CD4-positive, alpha-beta T cell treated with Interleukin-2 at 100 ng/mL for 4 hours (primary cell): ENCODE results near the gene GREB1.

ENCODE experiments used
- DNase-seq: peaks from one replicate; pipeline ENCODE4 v3.0.0-alpha.2; 2020; ENCODE audit warnings: low spot score

The GREB1 gene

DNA sequence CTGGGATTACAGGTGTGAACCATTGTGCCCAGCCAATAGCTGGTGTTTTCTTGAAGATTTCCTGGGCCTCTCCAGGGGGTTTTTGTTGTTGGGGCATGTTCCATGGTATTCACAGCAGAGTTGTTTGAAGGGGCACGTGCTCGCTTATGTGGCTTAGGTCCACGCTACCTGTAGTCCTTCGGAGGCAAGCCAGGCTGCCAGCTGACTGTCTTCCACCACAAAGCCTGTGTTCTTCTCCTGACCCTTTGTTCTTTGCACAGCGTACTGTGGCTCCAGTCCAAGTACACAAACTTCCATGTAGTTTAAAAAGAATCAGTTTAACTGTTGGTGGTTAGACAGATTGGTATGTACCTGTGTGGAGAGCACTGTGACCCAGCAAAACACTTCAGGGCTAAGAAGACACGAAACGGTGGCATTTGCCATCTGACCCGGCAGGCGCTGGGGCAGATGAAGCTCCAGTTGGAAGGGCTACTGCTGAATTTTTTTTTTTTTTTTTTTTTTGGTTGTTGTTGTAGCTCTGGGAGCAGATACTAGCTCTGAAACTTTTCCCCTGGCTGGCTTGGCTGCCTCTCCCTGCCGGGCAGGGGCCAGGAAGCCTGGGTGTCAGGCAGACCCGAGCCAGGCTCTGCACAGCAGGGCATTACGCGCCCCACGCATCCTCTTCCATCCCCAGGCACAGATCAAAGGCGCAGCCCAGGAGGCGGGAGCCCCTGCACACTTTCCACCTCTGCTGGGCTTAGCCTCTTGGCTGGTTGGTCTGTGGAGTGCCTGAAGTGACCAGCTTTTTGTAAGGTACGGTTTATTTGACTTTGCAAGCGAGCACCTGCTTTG is 5.7 kb downstream of the GREB1 start:
- no peak for DNase-seq

DNA sequence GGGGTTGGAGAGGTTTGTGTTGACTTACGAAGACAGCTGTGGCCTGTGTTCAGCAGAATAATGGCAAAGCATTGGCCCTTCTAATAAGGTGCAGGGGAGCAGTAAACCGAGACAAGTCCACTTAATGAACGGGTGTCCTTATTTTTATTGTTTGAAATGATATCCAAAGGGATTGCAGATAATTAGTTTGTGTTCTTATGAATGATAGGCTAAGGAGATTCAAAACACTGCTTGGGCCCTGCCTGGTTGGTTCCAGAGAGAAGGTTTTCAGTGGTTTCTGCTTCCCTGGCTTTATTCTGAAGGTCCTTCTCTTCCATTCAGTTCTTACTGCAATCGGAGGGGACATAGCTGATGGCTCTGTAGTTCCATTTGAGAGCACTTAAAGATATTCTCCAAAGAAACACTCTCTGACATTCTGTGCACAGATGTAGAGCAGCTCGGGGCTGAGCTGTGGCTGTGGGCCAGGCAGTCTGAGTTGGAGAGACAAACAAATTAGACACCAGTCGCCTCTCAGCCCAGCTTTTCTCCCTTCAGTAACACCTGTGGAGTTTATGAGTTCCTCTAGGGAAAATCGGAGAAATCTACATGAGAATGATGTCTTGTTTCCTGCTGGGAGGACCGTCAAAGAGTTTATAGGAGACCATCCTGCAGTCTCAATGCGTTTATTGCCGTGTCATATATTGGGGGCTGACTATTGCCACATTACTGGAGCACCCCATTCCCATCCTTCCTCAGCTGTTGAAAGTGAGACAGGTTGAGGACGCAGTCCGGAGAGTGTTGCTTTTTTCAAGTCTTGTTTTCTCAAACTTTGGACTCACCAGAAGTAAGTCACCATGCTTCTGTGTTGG is 6.5 kb downstream of the GREB1 start:
- no peak for DNase-seq

DNA sequence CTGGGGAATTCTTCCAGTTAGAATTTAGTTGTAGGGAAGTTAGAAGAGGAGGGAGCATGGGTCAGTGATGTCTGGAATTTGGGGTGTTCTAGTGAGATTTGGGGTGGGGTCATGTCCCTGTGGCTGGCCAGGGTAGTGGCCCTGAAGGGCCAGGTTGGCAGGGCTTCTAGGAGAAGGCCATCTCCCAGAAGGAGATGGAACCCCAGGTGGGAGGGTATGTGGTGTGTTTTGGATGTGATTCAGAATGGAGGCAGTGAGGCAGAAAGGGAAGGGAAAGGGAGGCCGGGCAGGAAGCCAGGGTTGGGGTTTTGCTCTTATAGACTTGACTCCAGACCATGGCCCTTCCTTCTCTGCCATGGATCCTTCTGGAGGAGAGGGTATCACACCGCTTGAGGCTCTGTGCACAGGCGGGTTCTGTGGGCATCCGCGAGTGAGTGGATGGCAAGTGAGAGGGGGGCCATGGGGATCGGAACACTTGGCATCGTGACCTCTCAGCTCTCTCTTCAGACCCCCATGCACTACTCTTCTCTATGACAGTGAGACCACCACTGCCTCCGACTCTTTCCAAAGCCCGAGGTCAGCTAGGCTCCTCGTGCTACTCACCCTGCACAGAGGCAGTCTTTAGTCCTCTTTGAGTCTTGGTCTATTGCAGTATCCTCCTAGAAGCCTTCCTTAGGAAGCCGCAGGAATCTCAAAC is 7.3 kb downstream of the GREB1 start:
- DNase-seq = no peak

DNA sequence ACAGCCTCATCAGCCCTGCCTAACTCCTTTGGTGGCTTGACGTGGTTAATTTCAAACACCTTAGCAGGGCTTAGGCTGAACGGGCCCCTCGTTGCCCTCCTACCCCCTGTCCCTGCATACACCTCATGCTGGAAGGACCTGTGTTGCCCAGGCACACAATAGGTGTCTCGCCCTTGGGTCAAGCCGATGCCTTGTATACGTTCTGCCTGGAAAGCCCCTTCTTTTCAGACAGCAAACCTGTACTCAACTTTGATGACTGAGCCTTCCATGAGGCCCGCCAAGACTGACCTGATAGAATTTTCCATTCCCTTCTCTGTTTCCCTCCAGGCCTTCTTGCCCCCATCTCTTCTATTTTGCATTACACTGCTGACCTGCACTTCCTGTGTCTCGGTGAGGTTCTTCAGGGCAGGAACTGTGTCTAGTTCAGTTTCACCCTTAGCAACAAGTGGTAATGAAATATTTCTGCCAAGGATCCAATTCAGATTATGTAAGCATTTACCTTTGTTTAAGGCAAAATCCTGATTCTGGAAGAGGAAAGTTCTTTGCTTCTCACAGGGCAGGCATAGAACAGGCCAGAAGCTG is 7.9 kb downstream of the GREB1 start:
- no peak for DNase-seq

DNA sequence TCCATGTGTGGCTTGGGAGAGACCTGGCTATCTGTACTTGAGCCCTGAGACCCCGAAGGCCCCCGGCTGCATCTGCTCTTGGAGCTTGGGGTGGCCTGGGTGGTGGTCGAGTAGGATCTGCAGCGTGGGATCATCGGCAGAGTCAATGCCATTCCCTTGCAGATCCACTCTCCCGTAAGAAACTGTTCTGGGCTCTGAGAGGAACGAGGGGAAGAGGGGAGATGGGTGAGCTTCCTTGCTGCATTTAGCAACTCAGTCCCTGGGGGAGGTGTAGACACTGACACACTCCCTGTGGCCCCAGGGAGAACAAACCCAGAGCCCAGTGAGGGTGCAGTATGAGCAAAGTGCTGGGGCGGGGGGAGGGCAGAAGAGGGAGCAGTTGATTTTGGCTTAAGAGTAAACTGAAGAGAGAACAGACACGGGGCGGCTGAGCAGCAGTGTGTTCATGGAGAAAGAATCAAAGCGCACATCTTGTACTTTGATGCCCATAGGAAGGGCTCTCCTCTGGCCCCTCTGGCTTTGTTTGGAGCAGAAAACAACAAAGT is 8.5 kb downstream of the GREB1 start:
- DNase-seq = no peak

DNA sequence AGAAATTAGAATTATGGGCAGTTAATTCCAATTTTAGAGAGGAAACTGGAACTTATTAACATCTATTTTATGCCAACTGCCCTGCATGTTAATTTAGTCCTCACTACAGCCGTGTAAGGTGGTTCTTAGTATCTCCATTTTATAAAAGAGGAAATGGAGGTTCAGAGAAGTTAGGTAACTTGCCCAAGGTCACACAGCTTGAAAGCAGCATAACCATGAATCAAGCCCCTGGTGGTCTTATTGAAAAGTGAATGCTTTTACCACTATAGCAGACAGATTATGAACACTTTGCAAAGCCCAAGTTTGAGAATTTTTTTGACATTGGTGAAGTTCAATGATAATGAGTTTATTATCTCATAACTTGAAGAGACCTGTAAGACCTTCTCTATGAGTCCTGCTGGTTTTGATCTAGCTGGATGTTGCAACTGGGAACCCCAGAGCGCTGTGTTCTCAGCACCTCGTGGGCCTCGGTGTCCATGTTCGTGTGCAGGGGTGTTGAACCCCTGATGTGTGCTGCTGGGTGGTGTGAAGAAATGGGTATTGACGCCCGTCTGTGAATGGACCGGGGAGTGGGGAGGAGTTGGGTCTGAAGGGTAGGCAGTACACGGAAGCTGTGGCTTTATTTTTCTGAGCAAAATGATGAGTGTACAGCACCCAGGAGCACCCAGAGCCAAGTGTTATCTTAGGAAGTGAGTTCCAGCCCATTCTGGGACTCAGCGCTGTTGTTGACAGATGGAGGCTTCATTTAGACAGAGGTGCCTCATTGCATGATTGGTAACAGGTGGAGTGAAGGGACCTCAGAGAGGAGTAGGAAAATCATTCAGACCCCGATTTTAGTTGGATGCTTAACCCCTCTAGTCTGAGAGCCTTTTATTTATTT is 9.7 kb downstream of the GREB1 start:
- DNase-seq = no peak

DNA sequence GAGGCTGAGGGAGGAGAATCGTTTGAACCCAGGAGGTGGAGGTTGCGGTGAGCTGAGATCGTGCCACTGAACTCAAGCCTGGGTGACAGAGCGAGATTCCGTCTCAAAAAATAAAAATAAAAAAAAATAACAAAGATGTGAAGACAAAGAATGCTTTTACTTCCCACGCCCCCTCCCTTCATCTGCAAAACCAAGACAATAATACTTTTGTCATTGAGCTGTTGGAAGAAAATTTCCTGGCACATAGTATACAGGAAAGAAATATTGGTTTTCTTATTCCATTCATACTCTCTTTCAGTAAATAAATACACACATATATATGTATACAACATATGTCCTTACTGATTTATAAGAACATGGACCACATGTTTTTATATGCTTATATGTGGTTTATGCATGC is 12.2 kb downstream of the GREB1 start:
- no peak for DNase-seq

DNA sequence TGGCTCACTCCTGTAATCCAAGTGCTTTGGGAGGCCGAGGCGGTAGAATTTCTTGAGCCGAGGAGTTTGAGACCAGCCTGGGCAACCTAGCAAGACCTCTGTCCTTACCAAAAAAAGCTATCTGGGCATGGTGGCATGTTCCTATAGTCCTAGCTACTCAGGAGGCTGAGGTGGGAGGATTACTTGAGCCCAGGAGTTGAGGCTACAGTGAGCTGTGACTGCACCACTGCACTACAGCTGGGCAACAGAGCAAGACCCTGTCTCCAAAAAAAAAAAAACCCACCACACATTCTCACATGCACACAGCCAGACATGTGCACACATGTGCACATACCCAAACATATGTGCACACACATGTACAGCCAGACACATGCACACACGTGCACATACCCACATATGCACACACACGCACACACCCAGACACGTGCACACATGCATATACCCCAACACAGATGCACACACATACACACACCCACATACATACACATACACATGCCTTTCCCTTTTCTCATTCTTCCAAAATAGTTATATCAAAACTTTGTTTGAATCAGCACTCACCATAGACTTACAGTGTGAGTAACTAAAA is 14.2 kb downstream of the GREB1 start:
- no peak for DNase-seq

DNA sequence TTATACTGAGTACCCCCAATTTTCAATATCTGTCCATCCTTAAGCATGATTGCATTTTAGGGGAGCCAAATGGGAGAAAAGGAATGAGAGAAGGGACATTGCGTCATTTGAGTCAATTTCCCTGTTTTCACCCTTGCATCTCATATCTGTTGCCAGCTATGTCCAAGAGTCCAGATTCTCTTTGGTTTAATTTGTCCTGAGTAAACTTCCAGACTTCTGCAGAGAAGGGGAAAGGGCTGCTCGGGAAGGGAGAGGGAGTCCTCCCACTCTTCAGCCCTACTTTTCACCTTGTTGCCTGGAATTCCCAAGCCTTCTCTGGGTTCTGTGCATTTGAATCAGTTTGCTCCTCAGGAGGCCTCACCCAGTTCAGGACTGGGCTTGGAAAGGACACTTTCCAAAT is 16.5 kb downstream of the GREB1 start:
- no peak for DNase-seq

DNA sequence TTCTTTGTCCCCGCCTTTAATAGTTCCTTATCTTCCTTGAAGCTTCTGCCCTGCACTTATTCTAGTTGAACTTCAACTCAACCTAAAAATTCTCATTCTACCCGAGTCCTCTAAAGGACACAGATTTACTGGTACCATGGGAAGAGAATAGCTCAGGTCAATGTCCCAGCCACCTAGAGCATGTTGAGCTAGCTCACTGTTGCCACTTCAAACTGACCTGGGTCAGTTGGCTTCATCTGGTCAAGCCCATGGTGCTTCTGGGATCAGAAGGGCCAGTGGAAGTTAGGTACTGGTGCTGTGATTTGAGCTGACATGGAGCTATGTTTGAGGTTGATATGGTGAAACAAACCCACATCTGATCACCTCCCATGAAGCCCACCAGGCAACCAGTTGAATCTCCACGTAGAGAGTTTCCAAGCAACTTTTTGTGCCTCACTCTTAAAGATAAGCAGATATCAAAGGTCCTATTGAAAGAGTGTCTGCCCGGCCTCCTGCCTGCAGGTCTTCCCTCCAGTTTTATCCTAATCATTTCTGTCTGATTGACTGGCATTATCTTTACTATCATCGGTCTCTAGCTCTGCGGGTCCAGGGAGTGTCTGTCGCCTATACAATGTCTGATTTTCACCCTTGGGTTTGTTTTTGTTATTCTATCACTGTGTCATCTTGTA is 17.2 kb downstream of the GREB1 start:
- DNase-seq = no peak

DNA sequence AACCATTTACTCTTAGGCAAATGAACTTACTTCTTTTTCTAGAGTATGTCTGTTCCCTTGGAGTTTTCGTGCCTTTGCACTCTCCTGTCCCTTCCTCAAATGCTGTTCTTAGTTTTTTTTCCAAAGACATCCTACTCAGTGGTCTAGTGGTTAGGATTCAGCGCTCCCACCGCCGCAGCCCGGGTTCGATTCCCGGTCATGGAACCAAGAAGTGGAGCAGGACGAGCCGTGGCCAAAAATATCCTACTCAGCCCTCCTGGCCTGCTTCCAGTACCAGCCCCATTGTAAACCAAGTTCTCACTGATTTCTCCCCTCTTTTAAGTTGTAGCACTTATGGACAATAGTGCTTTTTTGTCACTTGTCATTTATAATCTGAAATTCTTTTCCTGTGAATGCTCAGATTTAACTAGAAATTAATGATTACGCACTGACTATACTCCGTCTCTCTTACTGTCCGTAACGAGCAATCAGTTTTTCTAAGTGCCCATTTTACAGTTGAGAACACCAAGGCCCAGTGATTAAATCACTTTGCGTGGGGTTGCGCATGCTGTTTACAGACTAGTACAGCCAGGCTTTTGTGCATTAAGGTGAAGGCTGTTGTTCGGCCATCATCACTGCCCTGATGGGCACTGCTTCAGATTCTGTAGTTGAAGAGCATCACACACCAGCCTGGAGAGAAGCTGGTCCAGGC is 17.9 kb downstream of the GREB1 start:
- DNase-seq = no peak

DNA sequence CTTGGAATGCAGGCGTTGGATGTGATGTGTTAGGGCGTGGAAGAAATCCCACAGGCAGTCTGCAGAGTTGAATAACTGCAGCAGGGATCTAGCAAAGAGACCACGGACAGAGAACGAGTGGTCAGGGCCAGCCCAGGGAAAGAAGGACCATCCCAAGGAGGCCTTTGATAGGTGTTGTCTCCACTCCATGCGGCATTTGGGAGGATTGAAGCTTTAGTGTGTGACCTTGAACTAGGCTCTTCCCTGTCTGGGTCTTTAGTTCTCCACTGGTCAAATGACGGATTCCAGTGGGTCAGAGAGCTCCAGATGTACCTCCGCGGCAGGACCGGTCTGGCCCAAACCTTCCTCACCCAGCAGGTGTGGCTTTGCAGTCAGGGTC is 18.4 kb downstream of the GREB1 start:
- DNase-seq = no peak

DNA sequence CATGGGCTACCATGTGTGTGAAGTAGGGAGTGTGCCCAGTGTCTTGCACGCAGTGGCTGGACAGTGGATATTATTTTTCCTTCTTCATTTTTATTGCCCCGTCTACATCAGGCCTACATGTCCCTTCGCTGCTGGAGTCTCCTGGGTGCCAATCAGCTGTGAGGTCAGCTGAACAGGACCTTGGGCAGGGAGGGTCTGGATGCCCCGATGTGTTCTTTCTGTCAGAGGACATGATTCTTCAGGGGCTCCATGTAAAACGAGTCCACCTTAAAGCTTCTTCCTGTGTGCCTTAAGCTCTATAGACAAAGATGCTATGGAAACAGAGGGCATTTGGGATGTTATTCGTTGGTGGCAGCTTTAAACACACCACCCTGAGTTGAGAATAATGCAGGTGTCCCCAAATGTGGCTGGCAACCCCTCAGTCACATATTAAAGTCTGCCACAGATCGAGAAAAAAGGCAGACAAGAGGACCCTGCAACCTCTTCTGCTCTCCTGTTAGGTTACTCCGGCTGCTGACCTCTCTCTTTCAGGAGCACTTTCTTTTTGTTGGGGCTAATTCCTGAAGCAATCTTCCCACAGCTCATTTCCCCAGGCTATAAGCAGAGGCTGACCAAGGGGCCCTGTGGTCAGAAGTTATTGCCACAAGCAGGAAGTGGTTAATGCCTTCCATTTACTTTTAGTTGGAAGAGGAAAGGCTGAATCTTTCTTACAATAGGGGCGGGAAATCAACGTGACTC is 20.0 kb downstream of the GREB1 start:
- DNase-seq = no peak

DNA sequence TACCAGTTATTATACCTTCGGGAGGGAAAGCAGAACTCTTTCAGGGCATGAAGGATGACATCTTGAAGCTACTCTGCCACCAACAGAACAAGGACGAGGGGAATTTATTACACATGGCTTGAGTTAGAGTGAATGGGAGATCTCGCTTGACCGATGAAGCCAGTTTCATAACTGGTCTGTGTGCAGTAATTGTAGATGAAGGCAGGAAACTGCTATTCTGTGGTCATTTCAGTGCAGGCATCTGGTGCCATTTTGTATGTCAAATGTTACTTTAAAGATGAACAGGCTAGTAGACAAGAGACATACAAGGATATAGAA is 20.5 kb downstream of the GREB1 start:
- no peak for DNase-seq

DNA sequence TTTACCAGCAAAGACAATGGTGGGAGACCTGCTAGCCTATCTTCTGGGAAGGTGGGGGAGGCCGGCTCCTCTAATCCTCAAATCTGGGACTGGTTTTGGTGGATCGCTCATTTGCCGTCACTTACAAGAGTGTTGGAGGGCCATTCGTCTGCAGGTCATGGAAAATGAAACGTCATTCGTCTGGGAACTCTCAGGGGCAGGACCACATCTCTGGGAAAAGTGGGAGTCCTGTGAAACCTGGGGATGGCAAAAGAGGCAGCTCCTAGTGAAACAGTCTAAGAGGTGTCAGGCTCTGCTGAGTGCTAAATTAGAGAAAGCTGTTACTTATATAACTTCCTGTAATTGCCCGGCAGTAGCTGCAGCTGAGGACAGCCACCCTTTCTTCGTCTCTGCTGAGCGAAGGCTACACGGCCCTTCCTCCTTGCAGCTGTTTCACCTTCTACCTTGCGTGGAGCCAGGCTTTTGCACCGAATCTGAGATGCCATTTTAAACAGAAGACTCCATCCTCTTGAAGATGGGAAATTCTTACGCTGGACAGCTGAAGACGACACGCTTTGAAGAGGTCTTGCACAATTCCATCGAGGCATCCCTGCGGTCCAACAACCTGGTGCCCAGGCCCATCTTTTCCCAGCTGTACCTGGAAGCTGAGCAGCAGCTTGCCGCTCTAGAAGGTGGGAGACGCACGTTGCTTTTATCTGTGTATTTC is 22.4 kb downstream of the GREB1 start:
- DNase-seq = no peak

DNA sequence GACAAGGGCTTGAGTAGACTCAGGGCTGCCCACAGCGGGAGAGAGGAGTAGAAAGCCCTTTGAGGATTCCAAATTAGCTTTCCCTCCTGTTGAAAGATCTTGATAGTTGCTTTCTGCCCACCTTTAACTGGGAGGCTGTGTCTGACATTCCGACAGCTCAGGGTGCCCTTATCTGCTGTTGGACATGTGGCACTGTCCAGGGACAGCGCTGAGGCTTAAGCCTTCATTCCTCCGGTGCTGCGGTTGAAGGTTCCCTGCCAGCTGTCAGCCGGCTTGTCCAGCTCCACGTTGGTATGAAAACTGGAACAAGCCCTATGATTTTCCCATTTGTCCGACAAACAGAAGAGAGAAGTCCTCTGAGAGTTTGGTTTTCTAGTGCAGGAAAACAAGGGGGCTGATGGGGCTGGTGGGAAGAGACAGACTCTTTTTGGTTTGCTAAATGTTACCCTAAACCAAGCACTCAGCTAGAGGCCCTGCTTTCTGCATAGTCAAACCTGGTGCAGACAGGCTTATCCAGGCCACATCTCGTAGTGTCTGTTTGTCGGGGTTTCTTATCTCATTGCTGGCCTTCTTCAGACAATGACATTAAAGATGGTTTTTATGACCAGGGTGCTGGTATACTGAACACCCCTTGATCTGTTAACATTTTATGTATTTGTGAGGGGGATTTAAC is 24.5 kb downstream of the GREB1 start:
- no peak for DNase-seq

DNA sequence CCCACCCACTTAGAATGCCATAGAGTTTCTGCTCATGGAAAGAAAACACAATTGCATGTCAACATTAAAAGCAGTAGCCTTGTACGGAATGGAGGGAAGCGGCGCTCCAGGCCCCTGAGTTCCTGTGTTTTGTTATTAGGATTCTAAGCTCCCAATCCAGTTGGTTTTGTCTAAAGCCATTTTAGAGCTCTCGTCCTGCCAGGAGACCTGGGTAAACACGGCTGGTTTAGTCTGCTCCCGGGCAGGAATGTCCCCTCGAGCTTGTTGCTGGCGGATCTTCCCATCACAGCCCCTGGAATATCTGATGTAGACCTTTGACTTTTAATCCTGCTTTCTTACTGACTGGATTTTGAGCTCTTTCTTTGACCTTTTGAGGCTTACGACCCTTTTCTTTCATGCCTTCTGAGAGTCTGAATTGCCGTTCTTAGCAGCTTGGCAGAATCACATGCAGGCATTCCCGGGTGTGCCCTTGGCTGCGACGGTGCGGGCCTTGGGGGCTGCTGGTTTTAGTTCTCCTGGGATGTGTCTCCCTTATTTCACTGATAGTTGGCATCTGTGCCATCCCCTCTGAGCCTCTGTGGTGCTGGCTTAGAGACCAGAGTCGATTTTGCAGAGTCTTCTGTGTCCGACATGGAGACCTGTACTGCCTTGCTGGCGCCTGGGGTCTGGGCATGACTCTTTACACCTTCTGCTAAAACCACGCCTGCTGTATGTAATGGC is 25.4 kb downstream of the GREB1 start:
- no peak for DNase-seq
